SK-N-SH (cell line): Measurements from ENCODE around the gene UTP25. TPM values are rescaled to one million over a fixed set of nuclear protein-coding genes. Genes with fewer than 3 reads are reported as not detected.

Source experiments
- CTCF ChIA-PET: fragments of 300-600, 350-600 bp; formaldehyde crosslinking; extraction: SDS; loops from one replicate; lab custom pipeline; 2021; lab: Yijun Ruan, JAX
- POLR2A ChIA-PET: fragments of 350-600 bp; sonication (Branson Sonifier 250); formaldehyde crosslinking; extraction: SDS; loops from one replicate; lab custom pipeline; 2020; ENCODE audit warnings: antibody characterized with exemption, inconsistent platforms; lab: Yijun Ruan, JAX
- DNase-seq: peaks from one replicate; pipeline ENCODE4 v3.0.0; 2012
- H2AFZ ChIP-seq: fragments of 200-600 bp; sonication (generic); 2 replicates; pipeline ENCODE4 v1.8.1; 2016; ENCODE audit warnings: antibody characterized with exemption, mild to moderate bottlenecking, low read depth
- H3F3A ChIP-seq: fragments of 200-600 bp; sonication (generic); replicated peaks from 2 replicates; pipeline ENCODE3; 2016; ENCODE audit warnings: antibody characterized with exemption, mild to moderate bottlenecking; ENCODE audit not compliant: insufficient read depth
- H3K27ac ChIP-seq, 2 experiments: fragments of 200-500 bp in 1 of 2; fragments of 200-600 bp in 1 of 2; sonication (Bioruptor generic) in 1 of 2; sonication (generic), shearing (Covaris generic) in 1 of 2; 2 replicates each; pipeline versions ENCODE4 v1.5.1 to v1.6.1; 2014 to 2016; ENCODE audit warnings: low read depth in 2 of 2, inconsistent platforms in 1 of 2, low read length in 1 of 2, mild to moderate bottlenecking in 1 of 2, mixed read lengths in 1 of 2
- H3K27me3 ChIP-seq: fragments of 200-600 bp; sonication (generic), shearing (Covaris generic); 2 replicates; pipeline ENCODE4 v1.6.1; 2016; ENCODE audit warnings: mixed run types; ENCODE audit not compliant: insufficient read depth
- H3K36me3 ChIP-seq, 2 experiments: fragments of 200-500 bp in 1 of 2; fragments of 200-600 bp in 1 of 2; sonication (Bioruptor generic) in 1 of 2; sonication (generic) in 1 of 2; replicated peaks in 1 of 2; 2 replicates each; pipeline versions ENCODE3 to v1.5.1; 2014 to 2016; ENCODE audit warnings: low read length in 1 of 2, mild to moderate bottlenecking in 1 of 2; ENCODE audit not compliant: insufficient read depth in 2 of 2, control insufficient read depth in 1 of 2
- H3K4me1 ChIP-seq, 2 experiments: fragments of 200-500 bp in 1 of 2; fragments of 200-600 bp in 1 of 2; sonication (Bioruptor generic) in 1 of 2; sonication (generic), shearing (Covaris generic) in 1 of 2; 2 replicates each; pipeline versions ENCODE4 v1.5.1 to v1.6.1; 2014 to 2016; ENCODE audit warnings: low read depth in 1 of 2, low read length in 1 of 2, mixed run types in 1 of 2; ENCODE audit not compliant: insufficient read depth in 2 of 2, control insufficient read depth in 1 of 2
- H3K4me2 ChIP-seq: fragments of 200-600 bp; sonication (generic), shearing (Covaris generic); 2 replicates; pipeline ENCODE4 v1.6.1; 2017; ENCODE audit warnings: mixed run types
- H3K4me3 ChIP-seq, 2 experiments: fragments of 200-500 bp in 1 of 2; fragments of 200-600 bp in 1 of 2; sonication (Bioruptor generic) in 1 of 2; sonication (generic), shearing (Covaris generic) in 1 of 2; 2 replicates each; pipeline versions ENCODE4 v1.5.1 to v1.8.1; 2014 to 2016; ENCODE audit warnings: low read depth in 2 of 2, inconsistent platforms in 1 of 2, low read length in 1 of 2, mild to moderate bottlenecking in 1 of 2, mixed read lengths in 1 of 2, moderate library complexity in 1 of 2
- H3K79me2 ChIP-seq: fragments of 200-600 bp; sonication (generic); 2 replicates; pipeline ENCODE4 v1.8.1; 2017; ENCODE audit warnings: mild to moderate bottlenecking; ENCODE audit not compliant: insufficient read depth
- H3K9ac ChIP-seq: fragments of 200-600 bp; sonication (generic); 2 replicates; pipeline ENCODE4 v1.6.1; 2017; ENCODE audit warnings: mixed run types
- H3K9me2 ChIP-seq: fragments of 200-600 bp; sonication (generic); 2 replicates; pipeline ENCODE4 v1.6.1; 2017; ENCODE audit warnings: mixed run types
- H3K9me3 ChIP-seq: fragments of 200-600 bp; sonication (generic); 2 replicates; pipeline ENCODE4 v1.6.1; 2017; ENCODE audit warnings: mixed run types, mild to moderate bottlenecking, moderate library complexity
- H4K20me1 ChIP-seq: fragments of 200-600 bp; sonication (generic); 2 replicates; pipeline ENCODE4 v1.6.1; 2017; ENCODE audit warnings: mild to moderate bottlenecking, mixed run types; ENCODE audit not compliant: insufficient read depth
- CTCF ChIP-seq: fragments of 200-600 bp; sonication (generic); IDR thresholded peaks from 2 replicates; pipeline ENCODE4 v1.6.1; 2017; ENCODE audit warnings: antibody characterized with exemption, mild to moderate bottlenecking, moderate library complexity
- ELF1 ChIP-seq: IDR thresholded peaks from 2 replicates; pipeline ENCODE4 v1.4.0; 2012
- EP300 ChIP-seq, 2 experiments: IDR thresholded peaks; 2 replicates each; pipeline versions ENCODE4 v1.4.0 to v1.6.1; 2012; ENCODE audit warnings: borderline replicate concordance in 1 of 2, low read depth in 1 of 2, low read length in 1 of 2
- EZH2phosphoT487 ChIP-seq: fragments of 200-600 bp; sonication (generic); IDR thresholded peaks from 2 replicates; pipeline ENCODE4 v1.6.1; 2017; ENCODE audit warnings: low read depth, mixed run types, mild to moderate bottlenecking, antibody characterized with exemption, moderate library complexity, borderline replicate concordance
- FOXM1 ChIP-seq: IDR thresholded peaks from 2 replicates; pipeline ENCODE4 v1.4.0; 2012; ENCODE audit warnings: low read depth, mild to moderate bottlenecking
- GABPA ChIP-seq: IDR thresholded peaks from 2 replicates; pipeline ENCODE4 v1.4.0; 2012; ENCODE audit warnings: low read depth, mild to moderate bottlenecking
- GATA2 ChIP-seq: sonication (generic); formaldehyde crosslinking; IDR thresholded peaks from 2 replicates; pipeline ENCODE4 v1.5.0; 2020; ENCODE audit warnings: mild to moderate bottlenecking, missing genetic modification reagents
- JUND ChIP-seq: IDR thresholded peaks from 2 replicates; pipeline ENCODE4 v1.4.0; 2012
- MEF2A ChIP-seq: IDR thresholded peaks from 2 replicates; pipeline ENCODE4 v1.4.0; 2012; ENCODE audit warnings: low read depth, borderline replicate concordance
- POLR2AphosphoS5 ChIP-seq: IDR thresholded peaks from 2 replicates; pipeline ENCODE4 v1.6.1; 2012; ENCODE audit warnings: low read depth, low read length
- RCOR1 ChIP-seq: fragments of 150-350 bp; IDR thresholded peaks from 2 replicates; pipeline ENCODE4 v1.6.1; 2017; ENCODE audit warnings: antibody characterized with exemption, low read length
- SIN3A ChIP-seq: IDR thresholded peaks from 2 replicates; pipeline ENCODE4 v1.6.1; 2012; ENCODE audit warnings: low read depth, mild to moderate bottlenecking, low read length, moderate library complexity, borderline replicate concordance
- USF2 ChIP-seq: fragments of 150-350 bp; IDR thresholded peaks from 2 replicates; pipeline ENCODE4 v1.6.1; 2017; ENCODE audit warnings: antibody characterized with exemption, low read length, low read depth, borderline replicate concordance
- WGBS: methylation state at CpG from one replicate; pipeline ENCODE4 v1.1.6; 2017; ENCODE audit warnings: low lambda C conversion rate; 5-methylcytosine and 5-hydroxymethylcytosine counted together
- polyA plus RNA-seq, 3 experiments: library from polyadenylated mRNA; depleted of rRNA; stranded (reverse); fragments of >200 nt; gene quantifications; 2 replicates each; pipeline ENCODE4 v1.2.3, GENCODE V29; 2012
- TF ChIP-seq, protein P1 (sequence below): IDR thresholded peaks from 2 replicates; pipeline ENCODE4 v1.4.0; 2012; ENCODE audit warnings: low read depth, borderline replicate concordance
- TF ChIP-seq, protein P2 (sequence below): IDR thresholded peaks from 2 replicates; pipeline ENCODE4 v1.4.0; 2012; ENCODE audit warnings: low read depth, borderline replicate concordance

The UTP25 gene
- polyA plus RNA-seq, 1 of the 3 experiments (the other 2 are of a cell fraction): 6.3 TPM

- TF ChIP-seq, protein P1, sequence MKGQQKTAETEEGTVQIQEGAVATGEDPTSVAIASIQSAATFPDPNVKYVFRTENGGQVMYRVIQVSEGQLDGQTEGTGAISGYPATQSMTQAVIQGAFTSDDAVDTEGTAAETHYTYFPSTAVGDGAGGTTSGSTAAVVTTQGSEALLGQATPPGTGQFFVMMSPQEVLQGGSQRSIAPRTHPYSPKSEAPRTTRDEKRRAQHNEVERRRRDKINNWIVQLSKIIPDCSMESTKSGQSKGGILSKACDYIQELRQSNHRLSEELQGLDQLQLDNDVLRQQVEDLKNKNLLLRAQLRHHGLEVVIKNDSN: no peak
- TF ChIP-seq USF2 (no peak), POLR2AphosphoS5 (peak; percentile 74), SIN3A (no peak), CTCF (no peak), GATA2 (CRISPR knock-in tag) (peak; percentile 33; the same call in 1 of the 2 replicates), EZH2phosphoT487 (no peak; the same call in 1 of the 2 replicates)
These were observed 42.5 kb downstream of the UTP25 start (continued) for GRCh38 chr1:209870151-209870831.

- no peaks in the 10 kb centered on the region for H3K79me2 ChIP-seq
- H3K4me3 ChIP-seq: no peak overlapping the region
- H3K9me3 ChIP-seq: no peaks in the 10 kb centered on the region
- DNase-seq: no peak
- WGBS: 71% methylated on average over 1 of the region's 1 CpG
- ChIA-PET CTCF (interaction anchor here (0.7 to 19.7 kb wide), 6 partner anchors 11 to 440 kb away, joined by 3 to 317 read pairs (median 6); no protein-coding TSS in a partner anchor), POLR2A (no interaction called here)
- H4K20me1 ChIP-seq: no peaks in the 10 kb centered on the region
- H3K4me1 ChIP-seq: peaks cover 40 to 41% of the 10 kb centered on the region in 2 experiments
- H3K9ac ChIP-seq: no peak overlapping the region
- TF ChIP-seq RCOR1 (peak; percentile 7; the same call in 1 of the 2 replicates), MEF2A (no peak)
- H2AFZ ChIP-seq: no peak overlapping the region
- no peaks in the 10 kb centered on the region for H3K27me3 ChIP-seq
- peaks cover 39% of the 10 kb centered on the region for H3F3A ChIP-seq
- peak overlapping the region; percentile 64; the same call in 1 of the 2 replicates for H3K4me2 ChIP-seq
- H3K36me3 ChIP-seq: no peaks in the 10 kb centered on the region
- H3K9me2 ChIP-seq: no peaks in the 10 kb centered on the region
- peak overlapping the region; percentile 79 to 82; a peak in 3 of 4 replicates for H3K27ac ChIP-seq
These were observed 43.2 kb downstream of the UTP25 start for GRCh38 chr1:209871006-209871405.

DNA sequence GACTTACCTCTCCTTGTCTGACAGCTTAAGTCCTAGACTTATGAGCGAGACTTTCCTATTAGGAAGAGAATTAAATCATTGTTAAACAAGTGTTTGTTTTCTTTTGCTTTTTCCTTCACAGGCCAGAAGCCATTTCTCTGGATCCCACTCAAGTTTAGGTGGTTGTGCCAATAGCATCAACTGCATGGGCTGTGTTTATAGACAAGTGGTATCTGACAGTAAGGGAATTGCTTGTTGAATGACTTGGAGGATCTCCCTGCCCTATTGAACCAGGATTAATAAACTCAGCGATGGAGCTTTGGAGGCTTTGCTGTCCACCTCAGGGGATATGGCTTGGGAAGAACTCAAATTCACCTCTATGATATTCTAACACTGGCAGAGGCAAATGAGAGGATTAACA is 43.7 kb downstream of the UTP25 start:
- Histone ChIP-seq H3K4me2 (peak overlapping the region; percentile 64; the same call in 1 of the 2 replicates), H3K9me3 (no peaks in the 10 kb centered on the region), H3K9me2 (no peaks in the 10 kb centered on the region), H3K79me2 (no peaks in the 10 kb centered on the region), H3K4me3 (no peak overlapping the region), H3F3A (peaks cover 44% of the 10 kb centered on the region), H4K20me1 (no peaks in the 10 kb centered on the region), H3K27me3 (no peaks in the 10 kb centered on the region), H3K9ac (no peak overlapping the region), H3K4me1 (peaks cover 44 to 45% of the 10 kb centered on the region in 2 experiments), H3K36me3 (no peaks in the 10 kb centered on the region), H3K27ac (peak overlapping the region; percentile 79 to 82; a peak in 3 of 4 replicates), H2AFZ (no peak overlapping the region)
- DNase-seq: no peak
- WGBS: 70% methylated on average over 2 of the region's 2 CpGs
- POLR2A ChIA-PET: no interaction called here
- CTCF ChIA-PET: interaction anchor here (1.3 to 19.7 kb wide), 5 partner anchors 12 to 440 kb away, joined by 3 to 317 read pairs (median 6); no protein-coding TSS in a partner anchor
- TF ChIP-seq FOXM1 (no peak), EP300 (IDR thresholded peaks at IDR 0.05; ENCODE audit: borderline replicate concordance in 1 of 2, low read depth in 1 of 2, low read length in 1 of 2) (no peak), JUND (no peak), ELF1 (no peak), EZH2phosphoT487 (no peak), CTCF (no peak), GATA2 (CRISPR knock-in tag) (no peak), GABPA (no peak), MEF2A (no peak)
- TF ChIP-seq, protein P2, sequence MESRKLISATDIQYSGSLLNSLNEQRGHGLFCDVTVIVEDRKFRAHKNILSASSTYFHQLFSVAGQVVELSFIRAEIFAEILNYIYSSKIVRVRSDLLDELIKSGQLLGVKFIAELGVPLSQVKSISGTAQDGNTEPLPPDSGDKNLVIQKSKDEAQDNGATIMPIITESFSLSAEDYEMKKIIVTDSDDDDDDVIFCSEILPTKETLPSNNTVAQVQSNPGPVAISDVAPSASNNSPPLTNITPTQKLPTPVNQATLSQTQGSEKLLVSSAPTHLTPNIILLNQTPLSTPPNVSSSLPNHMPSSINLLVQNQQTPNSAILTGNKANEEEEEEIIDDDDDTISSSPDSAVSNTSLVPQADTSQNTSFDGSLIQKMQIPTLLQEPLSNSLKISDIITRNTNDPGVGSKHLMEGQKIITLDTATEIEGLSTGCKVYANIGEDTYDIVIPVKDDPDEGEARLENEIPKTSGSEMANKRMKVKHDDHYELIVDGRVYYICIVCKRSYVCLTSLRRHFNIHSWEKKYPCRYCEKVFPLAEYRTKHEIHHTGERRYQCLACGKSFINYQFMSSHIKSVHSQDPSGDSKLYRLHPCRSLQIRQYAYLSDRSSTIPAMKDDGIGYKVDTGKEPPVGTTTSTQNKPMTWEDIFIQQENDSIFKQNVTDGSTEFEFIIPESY: no peak
